ENCODE results near the gene EPHA2.

- TF ChIP-seq, protein P1, sequence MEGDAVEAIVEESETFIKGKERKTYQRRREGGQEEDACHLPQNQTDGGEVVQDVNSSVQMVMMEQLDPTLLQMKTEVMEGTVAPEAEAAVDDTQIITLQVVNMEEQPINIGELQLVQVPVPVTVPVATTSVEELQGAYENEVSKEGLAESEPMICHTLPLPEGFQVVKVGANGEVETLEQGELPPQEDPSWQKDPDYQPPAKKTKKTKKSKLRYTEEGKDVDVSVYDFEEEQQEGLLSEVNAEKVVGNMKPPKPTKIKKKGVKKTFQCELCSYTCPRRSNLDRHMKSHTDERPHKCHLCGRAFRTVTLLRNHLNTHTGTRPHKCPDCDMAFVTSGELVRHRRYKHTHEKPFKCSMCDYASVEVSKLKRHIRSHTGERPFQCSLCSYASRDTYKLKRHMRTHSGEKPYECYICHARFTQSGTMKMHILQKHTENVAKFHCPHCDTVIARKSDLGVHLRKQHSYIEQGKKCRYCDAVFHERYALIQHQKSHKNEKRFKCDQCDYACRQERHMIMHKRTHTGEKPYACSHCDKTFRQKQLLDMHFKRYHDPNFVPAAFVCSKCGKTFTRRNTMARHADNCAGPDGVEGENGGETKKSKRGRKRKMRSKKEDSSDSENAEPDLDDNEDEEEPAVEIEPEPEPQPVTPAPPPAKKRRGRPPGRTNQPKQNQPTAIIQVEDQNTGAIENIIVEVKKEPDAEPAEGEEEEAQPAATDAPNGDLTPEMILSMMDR (conservative IDR thresholded peaks at IDR 0.05 in 1 of 2, IDR thresholded peaks at IDR 0.05 in 1 of 2; ENCODE audit: low read depth in 1 of 2, low read length in 2 of 2) = no peak
- no peak for TF ChIP-seq EZH2 (IDR thresholded peaks at IDR 0.05; ENCODE audit: low read length, missing control alignments)
These were observed 9.7 kb upstream of the EPHA2 start for GRCh38 chr1:16165548-16165947.

Measured in fibroblast of lung (primary cell).